NCI-H2196 (cell line): ENCODE measurements around the gene MYH13.
A peak's percentile ranks its signal among the peaks of the same experiment; 100 is the strongest.
"Not testable (repeated sequence)": the region's sequence is repeated elsewhere in the genome, so short reads cannot be mapped to it uniquely, and the experiment has no call there.

ENCODE experiments used
- DNase-seq: peaks from one replicate; lab custom pipeline; 2025; ENCODE audit not compliant: unreplicated experiment; lab: John Stamatoyannopoulos, UW

Gene MYH13

GRCh38 chr17:10306585-10306984 lies 66.2 kb downstream of the MYH13 start:
- no peak for DNase-seq

- no peak for DNase-seq
Measured at GRCh38 chr17:10305398-10305797, 67.4 kb downstream of the MYH13 start.

- DNase-seq: no peak
Measured at GRCh38 chr17:10304758-10305300, 68.0 kb downstream of the MYH13 start.

- DNase-seq: no peak
Measured at GRCh38 chr17:10297691-10298090, 75.1 kb downstream of the MYH13 start.

GRCh38 chr17:10295728-10296343 lies 77.0 kb downstream of the MYH13 start:
- DNase-seq: peak; percentile 0

- DNase-seq: no peak
Measured at GRCh38 chr17:10294180-10294579, 78.6 kb downstream of the MYH13 start.

GRCh38 chr17:10292057-10292937 lies 80.5 kb downstream of the MYH13 start:
- DNase-seq: no peak

GRCh38 chr17:10291576-10291975 lies 81.2 kb downstream of the MYH13 start:
- not testable (repeated sequence) for DNase-seq

- no peak for DNase-seq
Measured at GRCh38 chr17:10290041-10290440, 82.8 kb downstream of the MYH13 start.

- DNase-seq: no peak
Measured at GRCh38 chr17:10286324-10286723, 86.5 kb downstream of the MYH13 start.

- DNase-seq: no peak
Measured at GRCh38 chr17:10285896-10286295, 86.9 kb downstream of the MYH13 start.

GRCh38 chr17:10280068-10280467 lies 92.7 kb downstream of the MYH13 start:
- DNase-seq: no peak

GRCh38 chr17:10278218-10278617 lies 94.6 kb downstream of the MYH13 start:
- no peak for DNase-seq

- DNase-seq: no peak
Measured at GRCh38 chr17:10276436-10276835, 96.4 kb downstream of the MYH13 start.

- no peak for DNase-seq
Measured at GRCh38 chr17:10275418-10275817, 97.4 kb downstream of the MYH13 start.

GRCh38 chr17:10271106-10271562 lies 101.7 kb downstream of the MYH13 start:
- no peak for DNase-seq

GRCh38 chr17:10270258-10270657 lies 102.5 kb downstream of the MYH13 start:
- no peak for DNase-seq

GRCh38 chr17:10268005-10268404 lies 104.8 kb downstream of the MYH13 start:
- no peak for DNase-seq

- no peak for DNase-seq
Measured at GRCh38 chr17:10266296-10266876, 106.4 kb downstream of the MYH13 start.

GRCh38 chr17:10265100-10265810 lies 107.6 kb downstream of the MYH13 start:
- no peak for DNase-seq

GRCh38 chr17:10264051-10264450 lies 108.8 kb downstream of the MYH13 start:
- DNase-seq: no peak
